Measurements from ENCODE around the gene NXPH1. TPM values are rescaled to one million over a fixed set of nuclear protein-coding genes. Genes with fewer than 3 reads are reported as not detected.

Gene NXPH1
- total RNA-seq, 4 donors from 2014 or later: not detected

DNA sequence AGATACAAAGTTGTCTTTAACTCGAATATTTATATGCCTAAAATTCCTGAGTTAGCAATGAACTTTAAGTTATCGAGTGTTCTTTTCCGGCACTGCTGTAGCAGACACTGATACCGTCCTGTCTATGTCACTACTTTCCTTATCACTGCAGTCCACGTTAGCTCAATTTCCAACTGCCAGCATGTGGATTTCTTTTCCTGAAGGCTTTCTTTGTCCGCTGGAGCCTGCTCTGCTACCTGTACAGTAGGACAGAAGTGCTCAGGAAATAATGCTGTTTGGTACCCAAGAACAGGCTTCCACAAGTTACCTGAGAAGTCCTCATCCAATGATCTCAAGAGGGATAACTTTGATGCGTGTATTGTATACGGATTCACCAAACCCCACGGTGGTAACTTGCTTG, 329.4 kb downstream of the NXPH1 start:
- H3K36me3 ChIP-seq: no peaks in the 10 kb centered on the region
- no peak overlapping the region for H3K4me3 ChIP-seq
- no peak overlapping the region for H3K27ac ChIP-seq
- TF ChIP-seq CTCF (IDR thresholded peaks at IDR 0.05 in 4 of 5, conservative IDR thresholded peaks at IDR 0.05 in 1 of 5) (no peak), POLR2A (IDR thresholded peaks at IDR 0.05) (no peak)
- ATAC-seq: no peak
- no peaks in the 10 kb centered on the region for H3K4me1 ChIP-seq
- in situ Hi-C loops (cut with MboI; ENCODE audit: low sequenced_read_pairs in 4 of 4) (no loop called here), intact Hi-C loops (cut with DNase I; ENCODE audit: low total_unique reads) (no loop called here)
- no peaks in the 10 kb centered on the region for H3K27me3 ChIP-seq
- H3K9me3 ChIP-seq: no peaks in the 10 kb centered on the region
- no peak for DNase-seq

DNA sequence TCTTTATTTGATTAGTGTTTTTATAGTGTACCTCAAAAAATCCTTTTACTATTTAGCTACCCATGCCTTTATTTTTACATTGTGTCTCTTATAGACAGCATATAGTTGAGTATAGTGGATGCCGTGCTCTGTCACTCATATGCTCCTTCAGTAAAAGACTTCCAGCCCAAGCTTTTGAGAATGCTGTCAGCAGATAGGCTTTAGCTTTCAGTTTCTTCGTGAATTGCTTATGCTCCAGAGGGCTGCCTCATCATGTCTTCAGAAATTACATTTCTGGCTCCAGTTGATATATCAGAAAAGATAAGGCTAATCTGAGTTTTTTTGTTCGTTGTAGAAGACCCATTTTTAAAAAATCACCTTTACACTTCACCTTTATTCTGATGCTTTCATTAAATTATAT, 332.0 kb downstream of the NXPH1 start:
- Histone ChIP-seq H3K9me3 (no peaks in the 10 kb centered on the region), H3K4me3 (no peak overlapping the region), H3K27ac (no peak overlapping the region), H3K27me3 (no peaks in the 10 kb centered on the region), H3K4me1 (no peaks in the 10 kb centered on the region), H3K36me3 (no peaks in the 10 kb centered on the region)
- in situ Hi-C loops (cut with MboI; ENCODE audit: low sequenced_read_pairs in 4 of 4) (no loop called here), intact Hi-C loops (cut with DNase I; ENCODE audit: low total_unique reads) (no loop called here)
- DNase-seq: no peak
- no peak for TF ChIP-seq CTCF (IDR thresholded peaks at IDR 0.05 in 4 of 5, conservative IDR thresholded peaks at IDR 0.05 in 1 of 5)
- no peak for TF ChIP-seq POLR2A (IDR thresholded peaks at IDR 0.05)
- ATAC-seq: no peak

- no peak overlapping the region for H3K4me3 ChIP-seq
- no peak for ATAC-seq
These were observed 340.1 kb downstream of the NXPH1 start for GRCh38 chr7:8773518-8773917.

DNA sequence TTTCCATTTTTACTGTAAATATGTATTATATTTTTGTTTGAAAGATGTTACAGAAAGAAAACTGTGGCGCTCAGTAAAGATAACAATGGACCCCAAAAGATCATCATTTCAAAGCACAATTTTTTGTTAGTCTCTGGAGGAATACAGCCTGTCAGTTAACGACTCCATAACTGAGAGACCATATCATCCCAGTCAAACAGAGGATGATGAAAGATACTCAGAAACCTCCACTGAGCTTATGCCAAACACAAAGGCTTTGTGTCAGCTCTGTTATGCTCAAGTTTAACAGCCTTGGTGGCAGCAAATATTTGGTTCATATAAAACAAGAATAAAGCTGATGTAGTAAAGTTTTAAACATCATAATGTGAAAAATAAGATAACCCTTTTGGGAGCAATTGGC, 345.1 kb downstream of the NXPH1 start:
- H3K4me1 ChIP-seq: no peaks in the 10 kb centered on the region
- ATAC-seq (no peak), DNase-seq (no peak)
- no peaks in the 10 kb centered on the region for H3K36me3 ChIP-seq
- H3K4me3 ChIP-seq: no peak overlapping the region
- in situ Hi-C loops (cut with MboI; ENCODE audit: low sequenced_read_pairs in 4 of 4): no loop called here
- H3K27ac ChIP-seq: no peak overlapping the region
- intact Hi-C loops (cut with DNase I; ENCODE audit: low total_unique reads): no loop called here
- TF ChIP-seq POLR2A (IDR thresholded peaks at IDR 0.05) (no peak), CTCF (IDR thresholded peaks at IDR 0.05 in 4 of 5, conservative IDR thresholded peaks at IDR 0.05 in 1 of 5) (no peak)
- no peaks in the 10 kb centered on the region for H3K9me3 ChIP-seq
- H3K27me3 ChIP-seq: no peaks in the 10 kb centered on the region

More at GRCh38 chr7:8773518-8773917, 340.1 kb downstream of the NXPH1 start:
- Histone ChIP-seq H3K27me3 (no peaks in the 10 kb centered on the region), H3K36me3 (no peaks in the 10 kb centered on the region), H3K9me3 (no peaks in the 10 kb centered on the region), H3K27ac (no peak overlapping the region), H3K4me1 (no peaks in the 10 kb centered on the region)
- TF ChIP-seq CTCF (IDR thresholded peaks at IDR 0.05 in 4 of 5, conservative IDR thresholded peaks at IDR 0.05 in 1 of 5) (no peak), POLR2A (IDR thresholded peaks at IDR 0.05) (no peak)
- intact Hi-C loops (cut with DNase I; ENCODE audit: low total_unique reads): no loop called here
- no peak for DNase-seq
- in situ Hi-C loops (cut with MboI; ENCODE audit: low sequenced_read_pairs in 4 of 4): no loop called here

DNA sequence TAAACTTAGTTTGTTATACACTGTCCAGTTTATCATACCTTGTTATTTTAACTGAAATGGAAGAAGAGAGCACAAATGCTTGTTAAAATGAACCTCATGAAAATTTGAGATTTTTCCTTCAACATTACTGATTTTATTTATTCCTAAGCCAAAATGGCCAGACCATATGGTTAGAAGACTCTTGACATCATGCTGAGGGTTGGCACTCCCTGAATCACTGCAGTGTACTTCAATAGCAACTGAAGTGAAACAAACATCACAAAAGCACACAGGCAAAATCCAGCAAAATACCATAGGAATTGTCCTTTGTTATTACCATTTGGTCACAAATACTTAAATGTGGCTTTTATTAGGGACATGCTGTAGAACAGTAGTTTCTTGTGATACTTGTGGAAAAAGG, 347.8 kb downstream of the NXPH1 start:
- Histone ChIP-seq H3K4me1 (no peaks in the 10 kb centered on the region), H3K27ac (no peak overlapping the region), H3K36me3 (no peaks in the 10 kb centered on the region), H3K27me3 (no peaks in the 10 kb centered on the region), H3K4me3 (no peak overlapping the region), H3K9me3 (no peaks in the 10 kb centered on the region)
- in situ Hi-C loops (cut with MboI; ENCODE audit: low sequenced_read_pairs in 4 of 4): no loop called here
- intact Hi-C loops (cut with DNase I; ENCODE audit: low total_unique reads): no loop called here
- DNase-seq (no peak), ATAC-seq (no peak)
- no peak for TF ChIP-seq CTCF (IDR thresholded peaks at IDR 0.05 in 4 of 5, conservative IDR thresholded peaks at IDR 0.05 in 1 of 5)
- no peak for TF ChIP-seq POLR2A (IDR thresholded peaks at IDR 0.05)
